ENCODE data around the gene RAB35. TPM values are rescaled to one million over a fixed set of nuclear protein-coding genes. Genes with fewer than 3 reads are reported as not detected.

The RAB35 gene
- total RNA-seq (2014; rRNA removed; shearing (Covaris generic)), result 15.9 and 16.9 TPM in 2 replicates
- 9.9 and 12.6 TPM in 2 replicates for polyA plus RNA-seq (2016; fragmentation: Nextera tagmentation; extraction: Ambion mirVana)
- long read RNA-seq, partial matches to known transcripts, result 0 of 4 reads
- long read RNA-seq, other reads (novel, unspliced or antisense), result 0 of 4 reads

DNA sequence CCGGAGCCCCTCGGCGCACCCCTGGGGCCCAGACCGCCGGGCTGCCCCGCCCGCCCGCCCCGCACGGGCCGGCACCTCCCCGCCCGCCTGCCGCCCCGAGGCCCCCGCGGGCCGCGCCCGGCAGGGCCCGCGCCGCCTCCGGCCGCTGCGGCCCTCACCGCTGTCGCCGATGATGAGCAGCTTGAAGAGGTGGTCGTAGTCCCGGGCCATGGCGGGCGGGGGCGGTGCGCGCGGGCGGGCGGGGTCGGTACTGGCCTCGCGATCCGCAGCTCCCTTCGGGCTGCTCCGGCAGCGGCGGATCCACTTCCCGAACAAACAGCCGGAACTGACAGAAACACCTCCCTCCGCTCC is at the start of gene RAB35:
RAB35 (minus strand) TSS at position 313 of the 351 bp plus-strand sequence; CDS start at position 210, 103 bp downstream.
- peaks cover 36% of the 10 kb centered on the region for H3K36me3 Mint-ChIP-seq (ENCODE audit: low read depth)
- H3K4me1 Mint-ChIP-seq, result peaks cover 31% of the 10 kb centered on the region
- no peaks in the 10 kb centered on the region for H3K27me3 ChIP-seq (ENCODE audit: insufficient read depth)
- H3K4me3 ChIP-seq, result peak within 1 kb of the TSS; percentile 95
- H3K4me1 ChIP-seq (ENCODE audit: insufficient read depth), result peaks cover 19% of the 10 kb centered on the region
- no peak for TF ChIP-seq JUNB (IDR thresholded peaks at IDR 0.05; ENCODE audit: unreplicated experiment)
- TF ChIP-seq, protein P1, sequence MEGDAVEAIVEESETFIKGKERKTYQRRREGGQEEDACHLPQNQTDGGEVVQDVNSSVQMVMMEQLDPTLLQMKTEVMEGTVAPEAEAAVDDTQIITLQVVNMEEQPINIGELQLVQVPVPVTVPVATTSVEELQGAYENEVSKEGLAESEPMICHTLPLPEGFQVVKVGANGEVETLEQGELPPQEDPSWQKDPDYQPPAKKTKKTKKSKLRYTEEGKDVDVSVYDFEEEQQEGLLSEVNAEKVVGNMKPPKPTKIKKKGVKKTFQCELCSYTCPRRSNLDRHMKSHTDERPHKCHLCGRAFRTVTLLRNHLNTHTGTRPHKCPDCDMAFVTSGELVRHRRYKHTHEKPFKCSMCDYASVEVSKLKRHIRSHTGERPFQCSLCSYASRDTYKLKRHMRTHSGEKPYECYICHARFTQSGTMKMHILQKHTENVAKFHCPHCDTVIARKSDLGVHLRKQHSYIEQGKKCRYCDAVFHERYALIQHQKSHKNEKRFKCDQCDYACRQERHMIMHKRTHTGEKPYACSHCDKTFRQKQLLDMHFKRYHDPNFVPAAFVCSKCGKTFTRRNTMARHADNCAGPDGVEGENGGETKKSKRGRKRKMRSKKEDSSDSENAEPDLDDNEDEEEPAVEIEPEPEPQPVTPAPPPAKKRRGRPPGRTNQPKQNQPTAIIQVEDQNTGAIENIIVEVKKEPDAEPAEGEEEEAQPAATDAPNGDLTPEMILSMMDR (conservative IDR thresholded peaks at IDR 0.05; ENCODE audit: low read depth in 2 of 2), result no peak
- TF ChIP-seq, protein P2, sequence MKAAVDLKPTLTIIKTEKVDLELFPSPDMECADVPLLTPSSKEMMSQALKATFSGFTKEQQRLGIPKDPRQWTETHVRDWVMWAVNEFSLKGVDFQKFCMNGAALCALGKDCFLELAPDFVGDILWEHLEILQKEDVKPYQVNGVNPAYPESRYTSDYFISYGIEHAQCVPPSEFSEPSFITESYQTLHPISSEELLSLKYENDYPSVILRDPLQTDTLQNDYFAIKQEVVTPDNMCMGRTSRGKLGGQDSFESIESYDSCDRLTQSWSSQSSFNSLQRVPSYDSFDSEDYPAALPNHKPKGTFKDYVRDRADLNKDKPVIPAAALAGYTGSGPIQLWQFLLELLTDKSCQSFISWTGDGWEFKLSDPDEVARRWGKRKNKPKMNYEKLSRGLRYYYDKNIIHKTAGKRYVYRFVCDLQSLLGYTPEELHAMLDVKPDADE (IDR thresholded peaks at IDR 0.05), result peak; percentile 11; the same call in 1 of the 2 replicates
- TF ChIP-seq ZNF331 (CRISPR knock-in tag; IDR thresholded peaks at IDR 0.05; ENCODE audit: low read depth), result no peak
- TF ChIP-seq EZH2 (IDR thresholded peaks at IDR 0.05; ENCODE audit: low read depth, unreplicated experiment), result no peak
- TF ChIP-seq EZH2phosphoT487 (IDR thresholded peaks at IDR 0.05; ENCODE audit: unreplicated experiment), result no peak
- no peak for TF ChIP-seq STAT1 (IDR thresholded peaks at IDR 0.05; ENCODE audit: unreplicated experiment)
- no peaks in the 10 kb centered on the region for H3K9me2 ChIP-seq (ENCODE audit: insufficient read depth)
- peak within 1 kb of the TSS; percentile 100 for H3K4me2 ChIP-seq
- DNase-seq (ENCODE audit: low spot score) (no peak), ATAC-seq (no peak)
- H3F3A ChIP-seq (replicated peaks; ENCODE audit: low read depth), result peaks cover 19% of the 10 kb centered on the region; the same call in 1 of the 2 replicates
- H4K20me1 ChIP-seq (replicated peaks; ENCODE audit: insufficient read depth), result no peaks in the 10 kb centered on the region; the same call in 1 of the 2 replicates
- H3K27ac ChIP-seq (ENCODE audit: low read depth), result peak within 1 kb of the TSS; percentile 90
- peaks cover 61% of the 10 kb centered on the region for H3K79me2 ChIP-seq (replicated peaks; ENCODE audit: insufficient read depth)
- no peaks in the 10 kb centered on the region; the same call in 1 of the 2 replicates for H3K36me3 ChIP-seq (ENCODE audit: insufficient read depth)
- peak within 1 kb of the TSS; percentile 95 for H3K27ac Mint-ChIP-seq
- H3K27me3 Mint-ChIP-seq (ENCODE audit: insufficient read depth, low read depth, poor library complexity), result peaks cover 13% of the 10 kb centered on the region
- H2AFZ ChIP-seq, result peak within 1 kb of the TSS; percentile 87
- peak within 1 kb of the TSS; percentile 95 for H3K4me3 Mint-ChIP-seq
- H3K9me3 Mint-ChIP-seq, result no peaks in the 10 kb centered on the region

DNA sequence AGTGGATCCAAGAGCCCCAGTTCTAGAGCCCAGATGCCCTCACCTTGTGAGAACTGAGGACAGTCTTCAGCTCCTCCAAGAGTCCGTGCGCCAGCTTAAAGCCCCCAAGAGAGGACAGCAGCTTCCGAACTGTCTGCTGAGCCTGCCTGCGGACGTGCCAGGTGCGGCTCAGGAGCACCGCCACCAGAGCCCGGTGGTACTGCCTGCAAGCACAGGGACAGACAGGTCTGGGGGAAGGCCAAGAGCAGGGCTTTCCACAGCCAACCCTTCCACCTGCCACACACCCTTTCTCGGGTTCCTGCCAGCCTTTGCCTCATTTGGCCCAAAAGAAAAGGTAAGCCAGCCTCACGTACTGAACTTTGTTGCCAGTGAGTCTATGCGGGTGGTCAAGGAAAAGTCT is 47.7 kb upstream of the RAB35 start:
- Histone ChIP-seq H3K36me3 (ENCODE audit: insufficient read depth) (peaks cover 63% of the 10 kb centered on the region), H3K9me2 (ENCODE audit: insufficient read depth) (no peaks in the 10 kb centered on the region), H4K20me1 (replicated peaks; ENCODE audit: insufficient read depth) (peaks cover 11% of the 10 kb centered on the region), H3F3A (replicated peaks; ENCODE audit: low read depth) (no peaks in the 10 kb centered on the region; the same call in 1 of the 2 replicates), H3K27ac (ENCODE audit: low read depth) (no peak overlapping the region), H2AFZ (no peak overlapping the region), H3K4me1 (ENCODE audit: insufficient read depth) (no peaks in the 10 kb centered on the region), H3K4me3 (no peak overlapping the region), H3K27me3 (ENCODE audit: insufficient read depth) (no peaks in the 10 kb centered on the region), H3K4me2 (no peak overlapping the region), H3K79me2 (replicated peaks; ENCODE audit: insufficient read depth) (0 out of 2 replicates have a peak, but pooled peaks cover 4% of the 10 kb centered on the region)
- H3K9me3 Mint-ChIP-seq, result no peaks in the 10 kb centered on the region
- ATAC-seq, result peak; percentile 49; the same call in 2 of the 3 replicates
- H3K36me3 Mint-ChIP-seq (ENCODE audit: low read depth), result peaks cover 70% of the 10 kb centered on the region
- no peak overlapping the region; the same call in 1 of the 2 replicates for H3K27ac Mint-ChIP-seq
- H3K4me3 Mint-ChIP-seq, result no peak overlapping the region
- no peaks in the 10 kb centered on the region for H3K4me1 Mint-ChIP-seq
- no peak for DNase-seq (ENCODE audit: low spot score)
- H3K27me3 Mint-ChIP-seq (ENCODE audit: insufficient read depth, low read depth, poor library complexity), result no peaks in the 10 kb centered on the region
- TF ChIP-seq EZH2phosphoT487 (IDR thresholded peaks at IDR 0.05; ENCODE audit: unreplicated experiment), result no peak

Data from GM23338 (cell line).